ENCODE results near the gene SNX25.
"Not testable (repeated sequence)": the region's sequence is repeated elsewhere in the genome, so short reads cannot be mapped to it uniquely, and the experiment has no call there.

SNX25 gene

GRCh38 chr4:185235843-185236503 is 26.6 kb downstream of the SNX25 start:
- no peak for DNase-seq

- no peak for DNase-seq
Observed at GRCh38 chr4:185237175-185237574, 27.8 kb downstream of the SNX25 start.

- no peak for DNase-seq
Observed at GRCh38 chr4:185238215-185238681, 28.9 kb downstream of the SNX25 start.

- no peak for DNase-seq
Observed at GRCh38 chr4:185238750-185239149, 29.4 kb downstream of the SNX25 start.

GRCh38 chr4:185240486-185240885 is 31.1 kb downstream of the SNX25 start:
- DNase-seq: not testable (repeated sequence)

- DNase-seq: no peak
Observed at GRCh38 chr4:185242749-185243533, 33.5 kb downstream of the SNX25 start.

- DNase-seq: no peak
Observed at GRCh38 chr4:185243879-185244278, 34.5 kb downstream of the SNX25 start.

- DNase-seq: no peak
Observed at GRCh38 chr4:185244763-185245162, 35.4 kb downstream of the SNX25 start.

GRCh38 chr4:185246453-185246852 is 37.1 kb downstream of the SNX25 start:
- no peak for DNase-seq

GRCh38 chr4:185247151-185247550 is 37.8 kb downstream of the SNX25 start:
- DNase-seq: no peak

GRCh38 chr4:185248393-185249039 is 39.1 kb downstream of the SNX25 start:
- no peak for DNase-seq

GRCh38 chr4:185249105-185249504 is 39.7 kb downstream of the SNX25 start:
- DNase-seq: no peak

GRCh38 chr4:185254434-185254833 is 45.0 kb downstream of the SNX25 start:
- no peak for DNase-seq

GRCh38 chr4:185255868-185256267 is 46.5 kb downstream of the SNX25 start:
- no peak for DNase-seq

GRCh38 chr4:185256446-185256845 is 47.0 kb downstream of the SNX25 start:
- DNase-seq: no peak

GRCh38 chr4:185257086-185257485 is 47.7 kb downstream of the SNX25 start:
- DNase-seq: no peak

- no peak for DNase-seq
Observed at GRCh38 chr4:185257694-185258093, 48.3 kb downstream of the SNX25 start.

- not testable (repeated sequence) for DNase-seq
Observed at GRCh38 chr4:185258741-185259140, 49.3 kb downstream of the SNX25 start.

- no peak for DNase-seq
Observed at GRCh38 chr4:185259719-185260118, 50.3 kb downstream of the SNX25 start.

GRCh38 chr4:185261946-185262345 is 52.5 kb downstream of the SNX25 start:
- no peak for DNase-seq

GRCh38 chr4:185263419-185263818 is 54.0 kb downstream of the SNX25 start:
- DNase-seq: no peak

- no peak for DNase-seq
Observed at GRCh38 chr4:185265942-185266341, 56.5 kb downstream of the SNX25 start.

- DNase-seq: no peak
Observed at GRCh38 chr4:185269286-185269685, 59.9 kb downstream of the SNX25 start.

- no peak for DNase-seq
Observed at GRCh38 chr4:185270037-185270436, 60.6 kb downstream of the SNX25 start.
